Daoy (cell line): Measurements from ENCODE around the gene RLF. TPM values are rescaled to one million over a fixed set of nuclear protein-coding genes. Genes with fewer than 3 reads are reported as not detected.

ENCODE experiments used
- DNase-seq: peaks from one replicate; pipeline ENCODE4 v3.0.0-alpha.2; 2015; ENCODE audit warnings: low read depth
- total RNA-seq: library from RNA; depleted of rRNA; stranded (reverse); fragments of >200 nt; shearing (Covaris generic); gene quantifications from 2 replicates; pipeline ENCODE4 v1.2.3, GENCODE V29; 2014

The RLF gene
- total RNA-seq, 1 experiment from 2014 or later = 15.8 TPM

DNA sequence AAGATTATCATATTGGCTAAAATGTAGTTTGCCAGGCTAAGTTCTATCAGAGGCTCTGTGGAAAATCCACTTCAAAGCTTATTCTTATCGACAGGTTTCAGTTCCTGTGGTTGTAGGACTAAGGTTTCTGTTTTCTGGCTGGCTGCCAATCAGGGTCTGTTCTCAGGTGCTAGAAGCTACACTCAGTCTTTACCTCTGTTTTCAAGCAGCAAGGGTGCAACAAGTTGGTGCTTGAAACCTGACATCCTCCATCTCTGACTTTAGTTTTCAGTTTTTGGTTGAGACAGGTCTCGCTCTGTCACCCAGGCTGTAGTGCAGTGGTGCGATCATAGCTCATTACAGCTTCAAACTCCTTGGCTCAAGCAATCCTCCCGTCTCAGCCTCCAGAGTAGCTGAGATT lies 71.3 kb downstream of the RLF start:
- DNase-seq = no peak

DNA sequence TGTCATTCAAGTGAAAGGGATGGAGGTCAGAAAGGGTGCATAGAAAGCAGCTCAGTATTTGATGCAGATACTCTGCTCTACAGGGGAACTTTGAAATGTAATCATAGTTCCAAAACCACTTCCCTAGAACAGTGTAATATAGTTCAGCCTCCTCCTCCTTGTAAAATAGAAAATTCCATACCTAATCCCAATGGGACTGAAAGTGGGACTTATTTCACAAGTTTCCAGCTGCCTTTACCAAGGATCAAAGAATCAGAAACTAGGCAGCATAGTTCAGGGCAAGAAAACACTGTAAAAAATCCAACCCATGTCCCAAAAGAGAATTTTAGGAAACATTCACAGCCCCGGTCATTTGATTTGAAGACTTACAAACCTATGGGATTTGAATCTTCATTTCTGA lies 78.4 kb downstream of the RLF start:
- no peak for DNase-seq

DNA sequence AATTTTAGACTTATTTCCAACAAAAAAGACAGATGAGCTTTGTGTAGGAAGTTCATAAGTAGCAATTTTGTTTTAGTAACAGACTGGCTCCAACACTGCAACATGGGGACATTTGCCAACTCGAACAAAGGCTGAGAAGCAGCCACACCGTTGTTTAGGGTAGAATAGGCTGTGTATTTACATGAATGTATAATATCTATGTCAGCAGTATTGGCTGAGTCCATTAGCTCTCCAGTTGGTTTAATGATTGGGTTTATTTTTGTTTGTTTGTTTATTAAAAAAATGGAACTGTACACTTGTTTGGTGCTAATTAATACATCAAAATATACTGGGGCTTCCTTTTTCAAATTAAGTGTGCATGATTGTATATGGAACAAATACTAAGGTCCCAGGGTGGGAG lies 79.2 kb downstream of the RLF start:
- no peak for DNase-seq

DNA sequence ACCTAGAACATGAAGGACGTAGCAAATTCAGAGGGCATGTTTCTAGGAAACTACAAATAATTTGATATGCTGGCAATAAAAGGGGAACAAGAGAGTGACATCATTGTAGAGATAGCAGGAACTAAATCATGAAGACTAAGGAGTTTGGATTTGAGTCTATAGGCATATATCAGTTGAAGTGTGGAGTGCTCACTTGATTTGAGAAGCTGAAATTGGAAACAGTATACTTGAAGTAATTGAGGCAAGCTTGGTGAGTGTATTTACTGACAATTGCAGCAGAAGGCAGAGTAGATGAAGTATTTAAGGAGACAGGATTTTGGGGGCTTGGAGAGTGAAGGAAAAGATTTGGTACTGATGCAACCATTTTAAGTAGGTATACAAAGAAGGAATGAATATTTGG lies 80.2 kb downstream of the RLF start:
- no peak for DNase-seq

DNA sequence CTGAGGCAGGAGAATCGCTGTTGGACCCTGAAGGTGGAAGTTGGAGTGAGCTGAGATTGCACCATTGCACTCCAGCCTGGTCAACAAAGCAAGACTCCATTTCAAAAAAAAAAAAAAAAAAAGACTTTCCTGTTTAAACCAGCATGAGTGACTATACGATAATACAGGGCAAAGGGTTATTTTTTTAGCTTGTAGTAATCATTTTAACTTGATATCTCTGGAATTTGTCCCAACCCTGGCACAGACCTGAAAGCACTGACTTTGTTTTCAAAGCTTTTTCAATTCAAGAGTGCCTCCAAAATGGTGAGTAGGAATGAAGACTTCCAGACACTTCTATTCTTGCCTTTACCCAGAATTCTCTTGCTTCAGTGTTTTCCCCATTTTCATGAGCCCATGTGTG lies 82.2 kb downstream of the RLF start:
- DNase-seq = peak; percentile 19

DNA sequence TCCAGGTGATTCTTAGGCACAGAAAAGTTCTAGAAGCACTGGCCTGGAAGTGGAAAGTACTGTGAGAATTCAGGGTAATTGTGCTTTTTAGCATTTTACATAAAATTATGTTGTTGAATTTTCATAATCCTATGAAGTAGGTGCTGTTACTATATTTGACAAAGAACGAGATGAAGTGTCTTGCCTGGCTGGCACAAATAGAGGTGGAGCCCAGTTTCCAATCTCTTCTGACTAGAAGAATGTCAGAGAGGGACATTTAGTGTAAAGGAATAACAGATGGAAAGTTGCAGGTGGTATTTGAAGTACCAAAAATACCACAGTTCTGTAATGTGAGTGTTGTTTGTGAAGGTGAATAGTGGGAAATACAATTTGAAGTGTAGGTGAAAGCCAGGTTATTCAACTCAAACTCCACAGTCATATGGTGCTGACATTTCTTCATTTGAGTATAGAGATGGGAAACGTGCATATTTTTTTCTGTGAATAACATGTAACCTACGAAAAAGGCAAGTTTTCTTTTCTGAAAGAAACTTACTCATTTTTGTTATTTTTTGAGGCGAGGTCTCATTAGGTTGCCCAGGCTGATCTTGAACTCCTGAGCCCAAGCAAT lies 83.1 kb downstream of the RLF start:
- DNase-seq = no peak

DNA sequence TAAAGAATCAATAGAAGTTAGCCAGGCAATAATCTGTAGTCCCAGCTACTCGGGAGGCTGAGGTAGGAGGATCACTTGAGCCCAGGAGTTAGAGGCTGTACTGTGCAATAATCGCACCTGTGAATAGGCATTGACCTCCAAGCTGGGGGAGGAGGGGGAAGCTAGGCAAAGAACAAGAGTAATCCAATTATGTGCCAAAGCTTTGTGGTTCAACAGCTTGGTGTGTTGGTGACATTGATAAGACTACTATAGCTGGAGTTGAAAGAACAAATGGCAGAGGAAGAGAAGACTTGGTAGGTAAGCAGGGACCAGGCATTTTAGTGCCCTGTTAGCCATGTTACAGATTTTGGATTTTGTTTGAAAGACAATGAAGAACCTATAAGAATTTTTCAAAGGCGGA lies 84.5 kb downstream of the RLF start:
- no peak for DNase-seq

DNA sequence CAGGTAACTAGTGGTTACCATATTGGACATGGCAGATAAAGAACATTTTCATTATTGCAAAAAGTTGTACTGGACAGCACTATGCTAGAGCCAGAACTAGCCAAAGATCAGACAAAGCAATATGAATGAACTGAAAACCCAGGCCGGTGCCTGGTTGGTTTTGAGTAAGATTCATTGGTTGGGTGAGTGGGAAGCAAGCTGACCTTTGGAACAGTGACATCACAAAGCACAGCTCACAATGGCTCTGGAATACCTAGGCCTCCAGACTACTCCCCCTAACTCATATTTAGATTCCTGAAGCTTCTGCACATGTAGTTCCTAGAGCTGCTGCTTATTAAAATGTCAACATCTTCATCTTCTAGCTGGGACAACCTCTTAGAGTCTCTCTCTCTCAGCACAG lies 86.5 kb downstream of the RLF start, which contains the start of gene TMCO2:
Gene TMCO2 (plus strand): TSS at position 283 of the 400 bp plus-strand sequence. CDS start 57 bp downstream, at position 340.
- no peak for DNase-seq

DNA sequence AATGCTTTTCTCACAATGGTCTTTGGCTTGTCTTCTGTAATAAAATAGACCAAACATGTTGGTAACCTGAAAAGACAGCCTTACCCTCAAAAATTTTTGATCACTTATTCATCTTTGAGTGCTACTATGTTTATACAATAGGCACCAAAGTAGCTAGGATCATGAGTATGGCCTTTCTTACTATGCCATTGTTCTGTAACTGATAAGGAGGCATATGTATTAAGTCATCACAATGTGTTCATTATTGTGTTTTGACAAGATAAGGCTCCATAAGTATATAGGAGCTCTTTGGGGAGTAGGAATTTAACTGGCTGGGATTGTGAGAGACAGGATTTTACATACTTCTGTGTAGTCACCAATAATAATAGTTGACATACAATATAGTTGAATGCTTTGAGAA lies 87.2 kb downstream of the RLF start:
- no peak for DNase-seq

DNA sequence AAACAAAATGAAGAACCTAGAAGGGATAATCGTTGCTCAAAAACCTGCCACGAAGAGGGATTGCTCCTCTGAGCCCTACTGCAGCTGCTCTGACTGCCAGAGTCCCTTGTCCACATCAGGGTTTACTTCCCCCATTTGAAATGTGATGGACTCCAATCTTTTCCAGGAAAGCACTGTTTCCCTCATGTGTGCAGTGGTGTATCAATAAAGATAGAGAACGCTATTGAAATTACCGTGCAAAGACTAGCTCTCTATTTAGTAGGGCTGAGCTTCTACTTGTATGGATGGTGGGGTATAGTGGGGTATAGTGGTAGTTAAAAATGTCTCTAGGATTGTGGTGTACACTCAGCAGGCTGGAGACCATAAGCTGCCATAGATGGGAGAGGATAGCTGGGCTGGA lies 90.3 kb downstream of the RLF start:
- DNase-seq = no peak

DNA sequence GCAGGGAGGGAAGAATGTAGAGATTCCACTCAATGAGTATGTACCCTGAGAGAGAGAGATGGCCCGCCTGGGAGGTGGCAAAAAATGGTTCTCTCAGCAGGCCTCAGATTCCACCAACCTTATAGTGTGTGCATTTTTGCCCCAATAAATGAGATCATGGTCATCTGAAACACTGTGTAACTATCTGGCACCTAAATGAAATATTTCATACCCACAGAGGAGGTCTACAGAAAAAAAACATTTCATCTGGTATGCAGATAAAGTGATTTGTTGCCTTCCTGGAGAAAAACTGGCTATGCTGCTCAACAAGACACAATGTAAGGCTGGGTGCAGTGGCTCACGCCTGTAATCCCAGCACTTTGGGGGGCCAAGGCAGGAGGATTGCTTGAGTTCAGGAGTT lies 91.4 kb downstream of the RLF start:
- no peak for DNase-seq

DNA sequence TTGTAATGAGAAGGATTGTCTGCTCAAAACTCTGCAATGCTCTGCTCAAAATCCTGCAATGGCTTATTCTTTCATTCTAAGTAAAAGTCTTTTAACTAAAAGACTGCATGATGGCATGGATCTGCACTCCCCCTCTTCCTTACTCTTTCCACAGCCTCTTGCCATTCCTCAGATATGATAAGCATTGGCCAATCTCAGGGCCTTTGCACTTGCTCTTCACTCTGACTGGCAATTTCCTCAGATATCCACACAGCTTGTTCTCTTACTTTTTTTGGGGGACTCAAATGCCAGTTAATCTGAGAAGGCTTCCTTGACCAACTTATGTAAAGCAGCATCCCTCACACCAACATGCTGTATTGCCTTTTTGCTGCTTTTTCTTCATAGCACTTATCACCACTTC lies 94.0 kb downstream of the RLF start:
- no peak for DNase-seq

DNA sequence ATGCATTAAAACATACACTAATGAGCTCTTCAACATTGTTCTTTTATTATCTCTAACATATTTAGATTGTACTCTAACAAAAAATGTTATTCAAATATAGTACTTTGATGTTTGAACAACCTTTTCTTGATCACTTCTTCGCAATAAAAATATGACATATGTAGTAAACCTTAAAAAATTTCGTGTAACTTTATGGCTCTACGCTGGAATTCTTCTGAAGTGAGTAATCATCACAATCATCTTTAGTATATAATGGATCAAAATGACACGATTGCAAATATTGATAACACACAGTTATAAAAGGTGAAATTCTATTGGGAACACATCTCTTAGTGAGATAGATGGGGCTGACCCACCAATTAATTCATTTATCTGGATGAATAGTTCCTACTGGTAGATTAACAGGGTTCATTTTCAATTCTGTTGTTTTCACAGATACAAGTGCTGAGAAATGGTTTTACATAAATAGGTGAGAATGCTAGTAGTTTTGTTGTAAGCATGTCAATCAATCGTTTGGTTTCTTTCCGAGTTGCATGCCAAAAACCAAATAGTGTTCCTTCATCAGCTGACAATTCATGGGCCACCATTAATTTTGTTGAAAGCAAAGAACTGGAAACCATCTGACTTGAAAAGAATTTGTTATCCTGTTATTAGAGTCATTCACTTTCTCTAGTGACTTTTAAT lies 95.4 kb downstream of the RLF start:
- DNase-seq = no peak

DNA sequence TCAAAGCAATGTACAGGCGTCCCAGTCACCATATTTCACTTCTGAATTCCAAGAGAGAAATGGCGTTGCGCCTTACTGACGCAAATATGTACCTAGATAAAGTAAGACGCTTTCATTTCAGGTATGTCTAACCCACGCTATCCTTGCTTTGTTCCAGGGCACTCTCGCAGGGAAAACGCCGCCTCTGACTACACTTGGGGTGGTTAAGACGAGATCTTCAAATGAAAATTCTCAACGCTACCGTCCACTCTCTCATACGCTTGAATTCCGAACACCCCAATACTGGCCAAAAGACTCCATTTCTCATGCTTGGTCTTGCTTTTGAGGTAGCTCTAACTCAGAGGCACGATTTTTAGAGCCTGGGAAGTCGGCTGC lies 96.1 kb downstream of the RLF start:
- no peak for DNase-seq

DNA sequence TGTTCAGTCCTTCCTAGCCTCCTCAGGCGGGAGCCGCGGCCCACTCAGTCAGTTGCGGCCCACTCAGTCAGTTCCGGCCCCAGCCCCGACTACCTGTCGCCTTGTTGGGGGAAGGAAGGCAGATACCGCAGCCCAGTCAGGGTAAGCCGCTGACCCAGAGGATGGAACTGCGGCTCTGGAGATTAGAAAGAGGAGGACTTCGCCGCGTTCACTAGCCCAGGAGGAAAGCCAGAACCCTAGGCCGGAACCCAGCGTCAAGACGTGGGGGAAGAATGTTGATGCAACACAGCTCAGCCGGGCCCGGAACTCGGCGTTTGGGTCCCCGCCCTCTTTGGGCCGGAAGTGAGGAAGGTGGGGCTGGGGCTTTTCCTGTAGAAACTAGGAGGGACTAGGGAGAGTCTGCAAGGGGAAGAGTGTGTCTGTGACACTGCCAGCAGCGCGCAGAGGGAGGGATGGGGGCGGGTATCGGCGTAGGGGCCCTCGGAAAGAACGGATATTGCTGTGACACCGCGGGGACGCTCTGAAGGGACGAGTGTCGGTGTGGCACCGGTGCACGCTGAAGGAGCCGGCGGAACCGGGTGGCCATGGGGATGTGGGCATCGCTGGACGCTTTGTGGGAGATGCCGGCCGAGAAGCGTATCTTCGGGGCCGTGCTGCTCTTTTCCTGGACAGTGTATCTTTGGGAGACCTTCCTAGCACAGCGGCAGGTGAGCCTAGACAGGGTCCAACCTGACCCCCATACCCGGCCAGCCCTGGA lies 96.7 kb downstream of the RLF start, which contains the start of gene ZMPSTE24:
Gene ZMPSTE24 (plus strand): TSS at position 549 of the 757 bp plus-strand sequence. CDS start 36 bp downstream, at position 585.
- DNase-seq = peak; percentile 98

DNA sequence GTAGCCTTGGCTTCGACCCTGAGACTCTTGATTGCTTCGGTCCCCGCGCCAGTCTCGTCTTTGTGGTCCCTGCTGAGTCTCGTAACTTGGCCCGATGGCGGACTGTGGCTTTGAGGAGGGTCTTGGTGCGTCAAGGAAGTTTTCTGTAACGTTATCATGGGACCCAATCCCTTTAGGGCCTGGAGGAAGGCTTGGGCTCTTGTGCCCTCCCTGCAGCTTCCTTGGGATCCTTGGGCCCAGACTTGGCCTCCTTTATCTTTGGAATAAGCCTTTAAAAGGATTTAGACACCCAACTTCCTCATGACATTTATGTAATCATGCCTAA lies 97.2 kb downstream of the RLF start:
- DNase-seq = no peak

DNA sequence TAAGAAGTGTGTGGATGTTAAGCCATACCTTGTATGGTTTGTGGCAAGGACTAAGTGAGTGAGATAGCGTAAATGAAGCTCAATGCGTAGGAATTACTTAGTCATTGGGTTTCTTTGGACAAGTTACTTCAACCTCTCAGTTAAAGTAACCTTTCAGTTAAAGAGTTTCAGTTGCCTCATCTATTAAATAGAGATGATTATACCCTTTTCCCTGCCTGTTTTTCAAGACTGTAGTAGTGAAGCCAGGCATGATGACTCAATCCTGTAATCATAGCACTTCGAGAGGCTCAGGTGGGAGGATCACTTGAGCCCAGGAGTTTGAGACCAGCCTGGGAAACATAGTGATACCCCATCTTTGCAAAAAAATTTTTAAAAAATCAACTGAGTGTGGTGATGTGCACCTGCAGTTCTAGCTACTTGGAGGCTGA lies 103.2 kb downstream of the RLF start:
- no peak for DNase-seq

DNA sequence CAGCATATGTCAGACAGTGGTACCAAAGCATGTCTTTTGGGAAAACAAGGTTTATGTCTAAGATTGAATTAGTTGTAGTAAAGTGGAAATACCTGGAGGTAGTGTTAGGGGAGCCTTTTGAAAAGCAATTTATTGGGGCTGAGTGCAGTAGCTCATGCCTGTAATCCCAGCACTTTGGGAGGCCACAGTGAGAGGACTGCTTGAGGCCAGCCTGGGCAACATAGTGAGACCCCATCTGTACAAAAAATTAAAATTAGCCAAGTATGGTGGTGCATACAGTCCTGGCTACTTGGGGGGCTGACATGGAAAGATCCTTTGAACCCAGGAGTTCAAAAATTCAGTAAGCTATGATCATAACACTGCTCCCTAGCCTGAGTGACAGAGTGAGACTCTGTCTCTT lies 104.1 kb downstream of the RLF start:
- no peak for DNase-seq

DNA sequence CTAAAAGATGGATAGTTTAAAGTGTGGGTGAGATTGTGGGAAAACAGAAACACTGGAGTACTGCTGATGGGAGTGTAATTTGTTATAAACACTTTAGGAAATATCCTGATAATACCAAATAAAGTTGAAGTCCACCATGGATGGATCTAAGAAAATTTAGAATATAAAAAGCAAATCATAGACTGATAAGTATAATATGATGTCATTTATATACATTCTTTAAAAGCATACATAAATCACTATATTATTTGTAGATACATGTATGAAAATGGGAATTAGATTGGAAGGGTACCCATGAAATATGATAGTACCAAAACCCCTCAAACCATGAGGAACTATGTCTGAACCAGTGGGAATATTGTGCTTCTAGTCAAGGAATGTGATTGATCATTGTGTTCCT lies 104.7 kb downstream of the RLF start:
- no peak for DNase-seq

DNA sequence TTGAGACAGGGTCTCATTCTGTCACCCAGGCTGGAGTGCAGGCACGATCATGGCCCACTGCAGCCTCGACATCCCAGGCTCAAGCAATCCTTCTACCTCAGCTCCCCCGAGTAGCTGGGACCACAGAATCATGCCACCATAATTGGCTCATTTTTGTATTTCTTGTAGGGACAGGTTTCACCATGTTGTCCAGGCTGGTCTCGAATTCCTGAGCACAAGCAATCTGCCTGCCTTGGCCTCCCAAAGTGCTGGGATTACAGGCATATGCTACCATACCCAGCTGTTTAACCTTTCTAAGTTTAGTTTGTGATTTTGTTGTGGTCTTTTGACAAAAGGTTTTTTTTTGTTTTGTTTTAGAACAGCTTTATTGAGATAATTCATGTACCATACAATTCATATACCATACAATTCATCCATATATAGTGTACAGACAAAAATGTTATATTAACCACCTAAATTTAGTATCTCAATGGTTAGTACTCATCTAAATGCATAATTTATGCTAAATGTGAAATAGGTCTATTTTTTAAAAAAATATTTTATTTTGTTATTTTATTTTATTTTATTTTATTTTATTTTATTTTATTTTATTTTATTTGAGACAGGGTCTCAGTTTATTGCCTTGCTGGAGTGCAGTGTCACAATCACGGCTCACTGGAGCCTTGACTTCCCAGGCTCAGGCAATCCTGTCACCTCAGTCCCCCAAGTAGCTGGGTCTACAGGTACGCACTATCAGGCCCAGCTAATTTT lies 105.8 kb downstream of the RLF start:
- no peak for DNase-seq

DNA sequence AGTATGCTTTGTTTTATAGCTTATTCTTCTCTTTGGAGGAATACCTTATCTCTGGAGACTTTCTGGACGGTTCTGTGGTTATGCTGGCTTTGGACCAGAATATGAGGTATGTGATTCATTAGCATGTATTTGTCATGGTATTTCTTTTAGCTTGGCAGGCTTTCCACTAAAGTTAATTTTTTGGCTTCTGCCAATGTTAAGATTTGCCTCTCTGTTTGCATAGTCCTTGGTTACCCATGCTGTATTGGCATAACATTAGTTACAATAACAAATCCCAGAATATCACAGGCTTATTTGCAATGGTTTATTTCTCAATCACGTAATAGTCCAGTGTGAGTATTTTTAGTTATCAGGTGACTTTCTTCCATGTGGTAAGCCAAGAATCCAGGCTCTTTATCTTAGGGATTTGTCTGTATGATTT lies 106.6 kb downstream of the RLF start:
- DNase-seq = peak; percentile 73

DNA sequence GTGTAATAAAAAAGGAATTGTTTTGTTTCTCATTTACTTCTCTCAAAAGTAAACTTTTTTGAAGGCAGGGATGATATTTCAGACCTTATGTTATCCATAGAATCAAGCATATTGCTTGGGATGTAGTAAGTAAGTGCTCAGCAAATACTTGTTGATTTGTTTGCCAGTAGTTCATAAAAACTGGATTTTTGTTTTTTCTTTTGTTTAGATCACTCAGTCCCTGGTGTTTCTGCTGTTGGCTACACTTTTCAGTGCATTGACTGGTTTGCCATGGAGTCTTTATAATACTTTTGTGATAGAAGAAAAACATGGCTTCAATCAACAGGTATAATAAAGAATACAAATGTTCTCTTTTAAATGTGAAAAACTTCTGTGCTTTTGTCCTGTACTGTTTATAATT lies 107.0 kb downstream of the RLF start:
- DNase-seq = no peak
